Dermis blood vessel endothelial cell (primary cell): ENCODE results near the gene TTC22. TPM values are rescaled to one million over a fixed set of nuclear protein-coding genes. Genes with fewer than 3 reads are reported as not detected.

Source experiments
- DNase-seq: peaks from one replicate; pipeline ENCODE4 v3.0.0; 2010
- total RNA-seq: library from RNA; depleted of rRNA; stranded (reverse); fragments of >200 nt; gene quantifications from 2 replicates; pipeline ENCODE4 v1.2.3, GENCODE V29; 2014

TTC22 gene
- total RNA-seq, 1 donor from 2014 or later = 0.17 TPM

DNA sequence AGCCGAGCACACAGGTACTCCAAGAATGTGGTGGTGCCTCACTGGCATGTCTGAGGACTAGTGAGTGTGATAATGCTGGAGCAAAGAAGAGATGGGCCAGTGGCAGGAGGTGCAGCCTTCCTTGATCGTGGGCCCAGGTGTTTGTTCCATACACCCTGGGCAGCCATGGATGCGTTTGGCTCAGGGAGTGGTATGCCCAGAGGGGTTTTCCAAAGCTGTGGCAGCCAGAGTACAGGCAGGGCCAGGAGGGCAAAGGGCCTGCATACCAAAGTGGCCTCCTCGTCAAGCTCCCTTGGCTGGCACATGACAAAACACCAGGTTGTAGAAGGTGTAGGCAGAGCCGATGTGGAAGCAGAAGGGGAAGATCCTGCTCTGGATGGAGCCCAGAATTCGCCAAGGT lies 55.8 kb downstream of the TTC22 start:
- DNase-seq = no peak

DNA sequence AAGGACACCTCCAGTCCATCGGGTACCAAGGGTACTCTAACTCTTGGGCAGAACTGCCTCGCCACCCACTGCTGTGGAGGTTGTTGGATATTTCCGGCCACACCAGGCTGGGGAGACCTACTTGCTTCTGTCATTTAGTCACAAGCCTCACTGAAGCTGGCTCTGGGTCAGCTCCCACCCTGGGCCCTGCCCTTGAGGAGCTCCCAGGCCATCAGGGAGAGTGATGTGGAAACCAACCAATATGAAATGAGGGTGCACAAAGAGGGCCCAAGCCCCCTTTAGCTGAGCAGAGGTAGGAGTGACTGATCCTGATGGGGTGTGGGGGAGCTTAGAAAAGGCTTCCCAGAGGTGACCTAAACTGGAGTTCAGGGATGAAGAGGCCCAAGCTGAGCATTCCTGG lies 56.4 kb downstream of the TTC22 start:
- no peak for DNase-seq

DNA sequence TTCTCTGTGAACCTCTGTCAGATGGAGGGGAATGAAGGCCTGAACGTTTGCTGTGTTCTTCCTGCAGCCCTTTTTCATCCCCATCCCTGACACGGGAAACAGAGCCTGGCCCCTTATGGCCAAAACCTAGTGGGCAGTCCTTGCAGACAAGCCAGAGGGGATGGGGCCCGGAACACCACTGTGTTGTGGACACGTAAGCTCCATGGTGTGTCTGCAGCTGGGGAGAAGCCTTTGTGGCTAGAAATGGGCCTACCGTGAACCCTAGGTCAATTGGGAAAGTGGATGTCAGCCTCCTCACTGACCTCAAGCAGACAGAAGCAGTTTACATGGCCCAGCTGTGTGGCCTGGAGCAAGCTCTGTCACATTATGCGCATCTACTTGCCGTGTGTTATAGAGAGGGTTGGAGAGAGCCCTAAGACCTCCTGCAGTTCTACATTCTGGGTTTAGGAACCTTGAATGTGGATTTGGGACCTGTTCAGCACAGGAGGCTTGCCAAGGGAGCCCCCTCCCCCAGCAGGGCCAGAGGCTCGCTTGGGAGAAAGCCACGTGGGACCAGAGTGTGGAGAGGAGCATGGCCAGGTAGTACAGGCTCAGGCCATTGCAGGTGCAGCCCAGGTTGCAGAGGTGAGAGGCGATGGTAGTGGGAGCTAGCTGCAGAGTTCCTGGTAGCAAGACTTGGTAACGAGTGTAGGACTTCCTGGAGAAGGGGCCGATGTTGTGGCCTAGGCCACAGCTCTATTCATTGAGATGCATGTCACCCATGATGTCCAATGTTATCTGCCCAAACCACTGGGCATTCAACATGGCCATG lies 57.5 kb downstream of the TTC22 start:
- DNase-seq = no peak

DNA sequence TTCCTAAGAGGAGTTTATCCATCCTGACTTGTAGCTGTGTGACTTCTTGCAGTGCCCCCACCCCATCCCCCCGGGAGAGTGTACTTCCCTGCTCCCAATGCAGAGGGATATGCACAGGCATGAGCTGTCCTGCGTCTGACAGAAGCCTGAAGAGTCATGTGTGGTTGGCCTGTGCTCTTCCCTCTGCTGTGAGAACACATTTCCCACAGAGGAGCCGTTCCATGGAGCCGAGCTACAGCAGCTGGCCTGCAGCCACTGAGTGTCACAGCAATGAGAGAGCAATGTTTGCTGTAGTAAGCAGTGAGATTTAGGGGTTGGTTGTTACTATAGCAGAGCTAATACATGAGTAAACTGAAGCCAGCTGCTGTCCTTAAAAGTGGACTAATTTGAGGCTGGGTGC lies 58.8 kb downstream of the TTC22 start:
- DNase-seq = no peak

DNA sequence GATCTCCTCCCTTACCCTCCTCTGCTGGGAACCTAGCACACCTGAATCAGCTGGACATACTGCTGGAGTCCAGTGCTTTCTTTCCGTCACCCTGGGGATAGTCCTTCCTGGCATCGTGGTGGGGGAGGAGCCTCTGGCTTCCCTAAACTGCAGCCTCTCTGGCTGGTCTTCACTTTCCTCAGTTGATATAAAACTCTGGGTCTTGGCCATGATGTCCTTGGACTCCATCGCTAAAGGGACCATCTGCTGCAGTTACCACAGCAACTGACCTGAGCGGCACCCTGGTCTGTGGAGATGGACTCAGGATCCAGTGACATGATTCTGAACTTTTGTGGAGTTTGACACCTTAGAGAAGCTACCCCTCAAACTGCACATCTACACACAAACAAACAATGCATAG lies 59.6 kb downstream of the TTC22 start:
- no peak for DNase-seq

DNA sequence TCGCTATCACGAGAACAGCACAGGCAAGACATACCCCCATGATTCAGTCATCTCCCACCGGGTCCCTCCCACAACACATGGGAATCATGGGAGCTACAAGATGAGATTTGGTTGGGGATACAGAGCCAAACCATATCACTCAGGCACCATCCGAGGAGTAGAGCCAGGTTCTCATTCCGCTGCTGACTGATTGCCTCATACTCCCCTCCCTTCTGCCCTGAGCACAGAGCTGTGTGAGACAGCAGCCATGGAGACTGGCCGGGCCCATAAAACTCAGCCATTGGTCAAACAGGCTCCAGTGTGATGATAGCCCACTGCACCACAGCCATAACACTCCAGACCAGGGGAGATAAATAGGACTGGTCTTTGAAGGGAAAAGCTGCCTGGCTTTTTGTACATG lies 62.9 kb downstream of the TTC22 start:
- no peak for DNase-seq

DNA sequence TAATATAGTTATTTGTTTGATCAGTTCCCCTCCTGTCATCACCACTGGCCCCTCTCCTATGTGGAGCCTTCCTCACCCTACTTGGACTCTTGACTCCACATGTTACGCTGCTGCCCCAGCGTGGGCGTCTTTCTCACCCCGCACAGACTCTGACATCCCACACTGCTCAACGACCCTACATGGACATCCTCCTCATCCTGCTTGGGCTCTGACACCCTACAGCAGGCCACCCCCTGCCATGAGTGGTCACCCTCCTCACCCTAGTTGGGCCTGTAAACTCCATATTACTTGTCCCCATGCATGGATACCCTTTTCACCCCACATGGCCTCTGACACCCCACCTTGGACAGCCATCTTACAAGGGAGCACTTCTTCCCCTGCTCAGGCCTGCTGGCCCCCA lies 64.4 kb downstream of the TTC22 start:
- no peak for DNase-seq

Other genes starting within 250 kb of the TTC22 start
- gene FAM151A, start 177.8 kb downstream of the TTC22 start, total RNA-seq = not detected in 2 replicates
- gene MROH7, start 159.5 kb downstream of the TTC22 start, total RNA-seq = 0.17 TPM in 1 of 2 replicates, not detected in the other
- 21.3 and 21.8 TPM in 2 replicates for gene TTC4, start 85.5 kb downstream of the TTC22 start, total RNA-seq
- gene PARS2, start 36.8 kb downstream of the TTC22 start, total RNA-seq = 4.8 and 5.3 TPM in 2 replicates
- 82.2 and 213 TPM in 2 replicates for gene DHCR24, start 85.9 kb upstream of the TTC22 start, total RNA-seq
- not detected in 2 replicates for gene TMEM61, start 179.3 kb upstream of the TTC22 start, total RNA-seq
- gene BSND, start 197.6 kb upstream of the TTC22 start, total RNA-seq = not detected in 2 replicates
- gene PCSK9, start 238.2 kb upstream of the TTC22 start, total RNA-seq = 0.70 TPM in 1 of 2 replicates, not detected in the other